Measurements from ENCODE around the gene THBS4.

Gene THBS4

DNA sequence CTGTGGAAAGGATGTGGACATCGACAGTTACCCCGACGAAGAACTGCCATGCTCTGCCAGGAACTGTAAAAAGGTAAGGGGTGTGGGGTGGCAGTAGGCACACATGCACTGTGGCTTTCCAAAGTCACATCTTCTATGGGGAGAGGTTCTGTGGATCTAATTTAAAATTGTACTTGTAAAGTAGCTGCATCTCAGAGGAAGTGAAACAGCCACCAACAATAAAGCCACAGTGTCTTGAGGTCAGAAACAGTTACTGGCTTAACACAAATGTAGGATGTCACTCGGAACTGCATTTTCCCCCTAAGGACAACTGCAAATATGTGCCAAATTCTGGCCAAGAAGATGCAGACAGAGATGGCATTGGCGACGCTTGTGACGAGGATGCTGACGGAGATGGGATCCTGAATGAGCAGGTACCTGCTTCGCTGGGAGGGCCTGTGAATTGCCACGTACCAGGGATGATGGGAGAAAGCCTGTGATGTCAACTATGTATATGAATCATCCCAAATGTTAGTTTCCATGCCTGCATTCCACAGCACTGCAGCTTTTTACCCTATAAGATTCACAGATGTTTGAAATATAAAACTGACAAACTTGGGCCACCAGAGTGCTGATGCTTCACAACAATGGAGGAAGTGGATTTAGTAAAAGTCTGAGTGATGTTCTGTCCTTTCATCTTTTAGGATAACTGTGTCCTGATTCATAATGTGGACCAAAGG is 35.3 kb downstream of the THBS4 start:
- intact Hi-C loops (cut with DNase I; ENCODE audit: low total_unique reads), result no loop called here
- TF ChIP-seq, protein P1, sequence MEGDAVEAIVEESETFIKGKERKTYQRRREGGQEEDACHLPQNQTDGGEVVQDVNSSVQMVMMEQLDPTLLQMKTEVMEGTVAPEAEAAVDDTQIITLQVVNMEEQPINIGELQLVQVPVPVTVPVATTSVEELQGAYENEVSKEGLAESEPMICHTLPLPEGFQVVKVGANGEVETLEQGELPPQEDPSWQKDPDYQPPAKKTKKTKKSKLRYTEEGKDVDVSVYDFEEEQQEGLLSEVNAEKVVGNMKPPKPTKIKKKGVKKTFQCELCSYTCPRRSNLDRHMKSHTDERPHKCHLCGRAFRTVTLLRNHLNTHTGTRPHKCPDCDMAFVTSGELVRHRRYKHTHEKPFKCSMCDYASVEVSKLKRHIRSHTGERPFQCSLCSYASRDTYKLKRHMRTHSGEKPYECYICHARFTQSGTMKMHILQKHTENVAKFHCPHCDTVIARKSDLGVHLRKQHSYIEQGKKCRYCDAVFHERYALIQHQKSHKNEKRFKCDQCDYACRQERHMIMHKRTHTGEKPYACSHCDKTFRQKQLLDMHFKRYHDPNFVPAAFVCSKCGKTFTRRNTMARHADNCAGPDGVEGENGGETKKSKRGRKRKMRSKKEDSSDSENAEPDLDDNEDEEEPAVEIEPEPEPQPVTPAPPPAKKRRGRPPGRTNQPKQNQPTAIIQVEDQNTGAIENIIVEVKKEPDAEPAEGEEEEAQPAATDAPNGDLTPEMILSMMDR (IDR thresholded peaks at IDR 0.05), result no peak
- Histone ChIP-seq H3K4me3 (no peak overlapping the region), H3K27ac (no peak overlapping the region), H3K4me1 (no peaks in the 10 kb centered on the region), H3K36me3 (no peaks in the 10 kb centered on the region), H3K9me3 (no peaks in the 10 kb centered on the region), H3K27me3 (no peaks in the 10 kb centered on the region)
- DNase-seq, result no peak

DNA sequence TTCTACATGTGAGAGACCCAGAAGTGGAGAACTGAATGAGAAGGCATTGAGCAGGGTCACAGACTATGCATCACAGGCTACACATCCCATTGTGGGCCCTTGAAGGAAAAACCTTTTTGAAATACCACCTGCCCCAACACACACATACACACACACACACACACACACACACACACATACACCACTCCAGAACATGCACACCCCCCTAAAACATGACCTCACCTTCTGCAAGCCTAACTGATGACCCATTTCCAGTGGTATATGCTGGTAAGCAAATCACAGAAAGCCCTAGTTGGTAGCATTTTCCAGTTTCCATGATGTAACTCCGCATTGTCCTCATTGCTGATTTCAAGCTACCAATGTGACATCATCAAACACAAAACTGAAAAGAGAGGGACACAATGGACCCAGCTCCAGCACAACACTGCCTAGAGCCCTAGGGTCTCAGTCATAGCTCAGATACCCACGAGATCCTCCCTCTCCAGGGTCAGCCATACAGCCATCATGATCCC is 36.4 kb downstream of the THBS4 start:
- TF ChIP-seq, protein P1 (IDR thresholded peaks at IDR 0.05), result no peak
- DNase-seq, result no peak
- Histone ChIP-seq H3K4me1 (no peaks in the 10 kb centered on the region), H3K27ac (no peak overlapping the region), H3K27me3 (no peaks in the 10 kb centered on the region), H3K36me3 (no peaks in the 10 kb centered on the region), H3K4me3 (no peak overlapping the region), H3K9me3 (no peaks in the 10 kb centered on the region)
- intact Hi-C loops (cut with DNase I; ENCODE audit: low total_unique reads), result no loop called here

DNA sequence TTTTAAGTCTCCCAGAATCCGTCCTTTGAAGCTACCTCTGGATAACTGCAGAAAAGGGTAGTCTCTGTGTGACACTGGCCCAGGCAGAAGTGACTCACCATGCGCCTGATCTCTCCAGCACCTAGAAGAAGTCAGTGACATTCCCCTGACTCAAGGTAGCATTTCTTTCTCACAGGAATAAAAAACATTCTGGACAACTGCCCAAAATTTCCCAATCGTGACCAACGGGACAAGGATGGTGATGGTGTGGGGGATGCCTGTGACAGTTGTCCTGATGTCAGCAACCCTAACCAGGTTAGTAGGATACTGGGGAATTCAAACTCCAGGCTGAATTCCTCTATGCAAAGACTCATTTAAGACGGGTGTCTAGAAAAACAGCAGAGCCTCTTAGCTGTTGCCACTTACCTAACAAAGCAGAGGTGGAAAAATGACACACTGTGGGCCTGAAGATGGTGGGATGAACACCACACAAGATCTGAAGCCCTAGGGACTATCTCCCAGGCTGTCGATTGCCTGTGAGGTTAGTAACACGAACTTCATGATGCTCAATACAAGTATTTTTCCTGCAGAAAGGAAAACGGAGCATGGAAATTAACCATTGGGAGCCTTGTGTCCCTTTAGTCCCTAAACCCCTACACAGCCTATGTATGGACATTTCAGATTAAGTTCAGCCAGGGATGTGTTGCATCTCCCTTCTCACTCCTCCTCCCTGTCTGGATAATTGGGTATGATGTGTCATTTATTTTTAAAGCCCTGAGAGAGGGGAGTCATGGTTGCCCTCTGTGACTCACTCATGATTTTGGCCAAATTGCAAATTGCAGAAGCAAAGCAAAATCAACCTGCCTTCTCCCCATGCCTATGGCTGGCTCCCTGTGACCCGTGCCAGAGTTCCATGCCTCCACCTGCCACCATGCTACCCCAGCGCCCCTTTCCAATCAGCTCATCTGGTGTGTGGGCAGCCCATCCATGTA is 37.2 kb downstream of the THBS4 start:
- intact Hi-C loops (cut with DNase I; ENCODE audit: low total_unique reads), result no loop called here
- H3K27me3 ChIP-seq, result no peaks in the 10 kb centered on the region
- TF ChIP-seq, protein P1 (IDR thresholded peaks at IDR 0.05), result no peak
- no peak overlapping the region for H3K4me3 ChIP-seq
- H3K4me1 ChIP-seq, result no peaks in the 10 kb centered on the region
- H3K27ac ChIP-seq, result no peak overlapping the region
- H3K9me3 ChIP-seq, result no peaks in the 10 kb centered on the region
- no peaks in the 10 kb centered on the region for H3K36me3 ChIP-seq
- DNase-seq, result no peak

DNA sequence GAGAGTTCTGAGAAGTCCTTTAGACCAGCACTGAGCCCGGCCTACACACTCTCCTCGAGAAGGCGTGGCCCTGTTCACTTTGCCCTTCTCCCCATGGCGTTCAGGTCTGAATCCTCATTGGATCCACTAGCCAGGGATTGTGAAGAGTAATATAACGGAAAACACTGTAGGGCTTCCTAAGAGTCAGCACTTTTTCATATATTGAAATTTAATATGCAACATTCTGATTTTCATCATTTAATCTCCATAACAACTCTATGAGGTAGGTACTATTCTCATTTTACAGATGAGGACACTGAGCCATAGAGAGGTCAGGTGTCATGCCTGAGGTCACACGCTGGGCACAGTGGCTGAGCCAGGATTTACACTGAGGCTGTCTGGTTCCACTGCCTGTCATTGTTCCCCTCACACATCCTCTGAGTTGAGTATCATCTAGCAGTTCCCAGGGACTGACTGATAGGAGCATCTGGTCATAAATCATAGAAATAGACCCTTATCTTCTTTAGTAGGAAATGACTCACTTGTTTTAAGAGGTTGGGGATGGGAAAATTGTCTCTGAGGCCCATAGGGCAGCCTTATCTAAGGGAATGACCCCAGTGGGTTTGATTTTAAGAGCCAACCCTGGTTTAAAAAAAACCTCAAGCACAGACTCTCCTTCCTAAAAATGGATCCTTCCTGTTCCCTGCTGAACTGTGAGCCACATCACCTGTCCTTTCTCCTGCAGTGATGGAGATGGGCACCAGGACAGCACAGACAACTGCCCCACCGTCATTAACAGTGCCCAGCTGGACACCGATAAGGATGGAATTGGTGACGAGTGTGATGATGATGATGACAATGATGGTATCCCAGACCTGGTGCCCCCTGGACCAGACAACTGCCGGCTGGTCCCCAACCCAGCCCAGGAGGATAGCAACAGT is 41.2 kb downstream of the THBS4 start:
- DNase-seq, result no peak
- TF ChIP-seq, protein P1 (IDR thresholded peaks at IDR 0.05), result no peak

More for the DNA sequence above, 41.2 kb downstream of the THBS4 start:
- Histone ChIP-seq H3K4me3 (no peak overlapping the region), H3K4me1 (no peaks in the 10 kb centered on the region), H3K27me3 (no peaks in the 10 kb centered on the region), H3K9me3 (no peaks in the 10 kb centered on the region), H3K27ac (no peak overlapping the region), H3K36me3 (no peaks in the 10 kb centered on the region)
- intact Hi-C loops (cut with DNase I; ENCODE audit: low total_unique reads), result no loop called here
